ENCODE data around the gene ZNF599. TPM values are rescaled to one million over a fixed set of nuclear protein-coding genes. Genes with fewer than 3 reads are reported as not detected.
A peak's percentile ranks its signal among the peaks of the same experiment; 100 is the strongest.

The ZNF599 gene
- total RNA-seq, 2 donors from 2014 or later = 2.4 to 5.5 TPM

DNA sequence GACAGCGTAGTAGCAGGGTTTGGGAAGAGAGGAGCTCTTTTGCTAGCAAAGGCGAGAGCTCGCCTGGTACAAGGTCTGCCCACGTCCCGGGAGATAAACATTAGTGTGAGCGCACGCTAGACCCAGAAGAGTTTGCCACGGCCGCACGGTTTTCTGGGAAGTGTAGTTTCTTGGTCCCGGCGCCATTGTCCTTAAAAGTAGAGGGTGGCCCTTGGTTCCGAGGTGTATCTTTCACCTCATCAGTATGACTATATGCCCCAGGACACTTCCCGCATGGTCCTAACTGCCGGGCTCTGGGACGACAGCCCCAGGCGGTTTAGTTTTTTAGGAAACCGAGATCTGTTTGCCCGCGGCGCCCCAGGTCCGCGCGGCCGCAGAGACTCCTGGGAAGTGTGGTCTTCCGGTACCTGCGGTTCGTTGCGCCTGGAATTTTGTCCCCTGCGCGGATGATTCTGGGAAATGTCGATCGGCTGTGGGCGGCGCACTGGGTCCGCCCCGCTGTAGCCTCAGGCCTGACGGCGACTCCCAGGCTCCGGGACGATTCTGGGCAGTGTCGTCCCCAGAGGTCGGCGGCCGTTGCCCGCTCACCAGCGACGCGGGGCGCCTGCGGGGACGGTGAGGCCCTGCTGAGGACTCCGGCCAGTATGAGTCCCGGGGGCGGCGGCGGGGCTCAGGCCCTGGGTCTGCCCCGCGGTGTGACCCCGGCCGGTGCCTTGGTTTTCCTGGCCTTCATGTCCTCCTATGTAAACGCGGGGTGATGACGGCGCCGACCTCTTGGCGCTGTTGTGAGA is 39.1 kb downstream of the ZNF599 start, which contains the start of gene ZNF181:
TSS of gene ZNF181 (plus strand) at position 498 of the 791 bp plus-strand sequence. CDS start 795 bp downstream, outside the sequence.
- DNase-seq (ENCODE audit: low spot score) = peak; percentile 94
- Histone ChIP-seq H3K27me3 (no peaks in the 10 kb centered on the region), H3K36me3 (peaks cover 14% of the 10 kb centered on the region), H3K4me3 (peak within 1 kb of the TSS; percentile 83 to 86), H3K27ac (peak within 1 kb of the TSS; percentile 99 to 100), H3K9me3 (peaks cover 0 to under 1% of the 10 kb centered on the region in 2 donors), H3K4me1 (peaks cover 0 to 36% of the 10 kb centered on the region in 2 donors)
- TF ChIP-seq, protein P1, sequence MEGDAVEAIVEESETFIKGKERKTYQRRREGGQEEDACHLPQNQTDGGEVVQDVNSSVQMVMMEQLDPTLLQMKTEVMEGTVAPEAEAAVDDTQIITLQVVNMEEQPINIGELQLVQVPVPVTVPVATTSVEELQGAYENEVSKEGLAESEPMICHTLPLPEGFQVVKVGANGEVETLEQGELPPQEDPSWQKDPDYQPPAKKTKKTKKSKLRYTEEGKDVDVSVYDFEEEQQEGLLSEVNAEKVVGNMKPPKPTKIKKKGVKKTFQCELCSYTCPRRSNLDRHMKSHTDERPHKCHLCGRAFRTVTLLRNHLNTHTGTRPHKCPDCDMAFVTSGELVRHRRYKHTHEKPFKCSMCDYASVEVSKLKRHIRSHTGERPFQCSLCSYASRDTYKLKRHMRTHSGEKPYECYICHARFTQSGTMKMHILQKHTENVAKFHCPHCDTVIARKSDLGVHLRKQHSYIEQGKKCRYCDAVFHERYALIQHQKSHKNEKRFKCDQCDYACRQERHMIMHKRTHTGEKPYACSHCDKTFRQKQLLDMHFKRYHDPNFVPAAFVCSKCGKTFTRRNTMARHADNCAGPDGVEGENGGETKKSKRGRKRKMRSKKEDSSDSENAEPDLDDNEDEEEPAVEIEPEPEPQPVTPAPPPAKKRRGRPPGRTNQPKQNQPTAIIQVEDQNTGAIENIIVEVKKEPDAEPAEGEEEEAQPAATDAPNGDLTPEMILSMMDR (IDR thresholded peaks at IDR 0.05) = peak in 1 of 2 donors; percentile 22

DNA sequence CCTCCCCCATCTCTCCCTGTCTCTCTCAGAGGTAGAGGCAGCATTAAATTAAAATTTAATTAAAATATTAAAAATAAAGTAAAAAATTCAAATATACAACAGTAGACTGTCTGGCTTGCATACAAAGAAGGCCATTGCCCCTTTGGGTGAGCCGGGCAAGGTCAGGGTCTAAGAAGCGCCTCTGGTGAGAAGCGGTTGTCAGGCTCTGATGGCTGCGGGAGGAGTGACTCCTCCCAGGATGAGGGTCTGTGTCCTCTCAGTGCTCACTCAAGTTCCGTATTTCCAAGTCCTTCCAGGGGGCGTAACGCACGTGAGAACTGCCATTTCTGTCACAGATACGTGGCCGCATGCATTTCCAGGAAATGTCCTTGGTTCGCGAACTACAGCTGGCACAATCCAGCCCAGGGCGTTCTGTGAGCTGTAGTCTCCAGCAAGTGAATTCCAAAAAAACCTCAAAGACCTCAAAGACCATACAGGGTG is 39.7 kb downstream of the ZNF599 start:
- H3K4me1 ChIP-seq = peaks cover 0 to 36% of the 10 kb centered on the region in 2 donors
- TF ChIP-seq, protein P1 (IDR thresholded peaks at IDR 0.05) = no peak
- H3K27ac ChIP-seq = peak overlapping the region; percentile 99 to 100
- peaks cover 11% of the 10 kb centered on the region for H3K36me3 ChIP-seq
- peak overlapping the region; percentile 83 to 86 for H3K4me3 ChIP-seq
- no peaks in the 10 kb centered on the region for H3K27me3 ChIP-seq
- DNase-seq (ENCODE audit: low spot score) = peak; percentile 79
- no peaks in the 10 kb centered on the region for H3K9me3 ChIP-seq

DNA sequence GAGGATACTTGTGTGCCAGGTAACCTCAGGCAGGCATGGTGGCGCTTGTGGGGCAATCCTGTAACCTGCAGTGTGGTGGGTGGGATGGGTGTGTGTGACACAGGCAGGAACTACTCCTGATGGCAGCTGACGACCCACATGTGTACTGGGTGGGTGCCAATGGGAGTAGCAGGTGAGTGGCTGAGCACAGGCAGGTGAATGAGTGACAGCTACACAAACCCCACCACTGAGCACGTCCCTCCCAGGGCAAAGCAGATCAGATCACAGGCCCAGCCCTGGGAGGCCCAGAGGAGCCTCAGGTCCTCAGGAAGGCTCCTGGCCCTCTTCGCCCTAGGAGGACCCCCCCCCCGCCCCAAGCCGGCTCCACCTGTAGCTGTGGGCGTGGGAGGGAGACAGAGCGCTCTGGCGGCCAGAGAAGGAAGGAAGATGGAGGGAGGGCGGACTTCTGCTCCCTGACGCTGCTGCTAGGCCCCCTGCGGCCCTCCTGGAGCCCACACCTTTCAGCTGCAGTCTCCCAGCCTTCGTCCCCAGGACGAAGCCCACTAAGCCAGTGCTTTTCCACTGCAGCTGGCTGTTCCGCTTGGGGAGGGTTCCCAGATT is 40.3 kb downstream of the ZNF599 start:
- no peak for DNase-seq (ENCODE audit: low spot score)

DNA sequence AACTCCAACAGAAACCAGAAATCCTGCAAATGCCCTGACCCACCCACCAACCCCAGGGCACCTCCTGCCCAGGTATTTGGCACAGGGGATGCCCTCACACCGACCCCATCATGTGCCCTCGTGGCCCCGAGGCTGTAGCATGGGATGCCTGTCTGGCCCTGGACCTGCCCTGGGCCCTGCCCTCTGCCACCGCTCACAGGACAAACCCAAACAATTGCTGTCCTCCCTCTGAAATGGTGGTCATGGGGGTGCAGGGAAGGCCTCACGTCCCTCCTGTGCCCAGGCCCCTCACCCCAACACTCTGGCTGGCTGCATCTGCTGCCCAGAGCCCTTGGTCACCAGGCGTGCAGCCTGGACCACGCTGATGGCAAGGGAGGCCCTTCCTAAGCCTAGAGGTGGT is 41.1 kb downstream of the ZNF599 start:
- H3K9me3 ChIP-seq = no peaks in the 10 kb centered on the region
- H3K36me3 ChIP-seq = no peaks in the 10 kb centered on the region
- no peak overlapping the region for H3K4me3 ChIP-seq
- TF ChIP-seq, protein P1 (IDR thresholded peaks at IDR 0.05) = no peak
- H3K4me1 ChIP-seq = peaks cover 0 to 36% of the 10 kb centered on the region in 2 donors
- DNase-seq (ENCODE audit: low spot score) = no peak
- no peaks in the 10 kb centered on the region for H3K27me3 ChIP-seq
- peak overlapping the region in 1 of 2 donors; percentile 99 for H3K27ac ChIP-seq

More for the DNA sequence above, 40.3 kb downstream of the ZNF599 start:
- H3K27ac ChIP-seq = peak overlapping the region; percentile 99 to 100
- TF ChIP-seq, protein P1 (IDR thresholded peaks at IDR 0.05) = no peak
- H3K9me3 ChIP-seq = no peaks in the 10 kb centered on the region
- H3K27me3 ChIP-seq = no peaks in the 10 kb centered on the region
- H3K36me3 ChIP-seq = peaks cover 6% of the 10 kb centered on the region
- H3K4me1 ChIP-seq = peaks cover 0 to 36% of the 10 kb centered on the region in 2 donors
- peak overlapping the region; percentile 83 to 86 for H3K4me3 ChIP-seq

DNA sequence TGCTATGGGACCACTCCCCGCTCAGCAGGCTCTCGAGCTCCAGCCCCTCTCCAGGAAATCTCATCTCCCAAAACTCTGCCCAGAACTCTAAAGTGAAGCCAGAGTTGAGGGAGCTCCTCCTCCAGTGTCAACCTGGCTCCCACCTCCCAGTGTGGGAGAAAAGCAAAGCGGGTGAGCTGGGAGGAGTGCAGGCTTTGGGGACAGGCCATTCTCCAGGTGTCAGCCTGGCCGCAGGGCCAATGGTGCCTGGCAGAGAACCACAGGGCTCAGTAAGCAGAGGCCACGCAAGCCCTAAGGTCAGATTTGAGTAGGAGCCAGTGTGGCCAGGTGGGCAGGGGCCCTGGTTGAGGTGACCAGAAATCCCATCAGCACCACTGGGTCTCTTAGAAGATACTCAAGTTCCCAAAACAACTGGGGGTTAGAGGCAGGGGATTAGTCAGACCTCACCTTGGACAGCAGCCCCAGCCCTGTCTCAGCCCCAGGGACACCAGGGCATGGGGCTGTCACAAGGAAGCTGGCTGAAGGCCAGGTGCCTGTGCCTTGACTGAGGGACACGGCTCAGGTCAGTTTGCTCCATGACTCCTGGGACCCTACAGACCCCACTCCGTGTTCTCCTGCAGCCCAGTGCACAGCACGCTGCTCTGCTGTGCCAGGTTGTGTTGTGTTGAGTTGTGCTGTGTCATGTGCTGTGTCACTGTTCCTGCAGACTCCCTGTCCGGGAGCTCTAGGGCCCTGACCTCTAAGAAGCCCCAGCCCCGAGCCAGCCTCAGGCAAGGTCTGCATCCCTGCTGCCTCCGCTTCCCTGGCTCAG is 41.8 kb downstream of the ZNF599 start:
- Histone ChIP-seq H3K36me3 (no peaks in the 10 kb centered on the region), H3K27ac (peak overlapping the region in 1 of 2 donors; percentile 35), H3K9me3 (no peaks in the 10 kb centered on the region), H3K4me3 (no peak overlapping the region), H3K27me3 (no peaks in the 10 kb centered on the region), H3K4me1 (peaks cover 0 to 30% of the 10 kb centered on the region in 2 donors)
- DNase-seq (ENCODE audit: low spot score) = no peak
- TF ChIP-seq, protein P1 (IDR thresholded peaks at IDR 0.05) = no peak

All from right atrium auricular region (tissue), 2 donors.